Duodenal mucosa (tissue), 2 donors: ENCODE data around the gene DOCK3.
A peak's percentile ranks its signal among the peaks of the same experiment; 100 is the strongest.
"Not testable (repeated sequence)": the region's sequence is repeated elsewhere in the genome, so short reads cannot be mapped to it uniquely, and the experiment has no call there.

ENCODE experiments used
- H3K27ac ChIP-seq: one replicate; pipeline ENCODE4 v1.7.0; 2013; ENCODE audit warnings: low read depth, low read length
- H3K27me3 ChIP-seq, 2 donors: one replicate each; pipeline ENCODE4 v1.7.0; 2013; ENCODE audit warnings: low read length in 2 of 2, control low read depth in 1 of 2; ENCODE audit not compliant: insufficient read depth in 2 of 2, control insufficient read depth in 1 of 2
- H3K36me3 ChIP-seq, 2 donors: one replicate each; pipeline ENCODE4 v1.7.0; 2013; ENCODE audit warnings: low read length in 2 of 2, control low read depth in 1 of 2; ENCODE audit not compliant: insufficient read depth in 2 of 2, control insufficient read depth in 1 of 2
- H3K4me1 ChIP-seq, 2 donors: one replicate each; pipeline ENCODE4 v1.7.0; 2013; ENCODE audit warnings: low read length in 2 of 2, control low read depth in 1 of 2; ENCODE audit not compliant: insufficient read depth in 2 of 2, control insufficient read depth in 1 of 2
- H3K4me3 ChIP-seq, 2 donors: one replicate each; pipeline ENCODE4 v1.7.0; 2013; ENCODE audit warnings: low read length in 2 of 2, low read depth in 1 of 2
- H3K9ac ChIP-seq, 2 donors: one replicate each; pipeline ENCODE4 v1.7.0; 2013; ENCODE audit warnings: low read length in 2 of 2, low read depth in 1 of 2
- H3K9me3 ChIP-seq, 2 donors: one replicate each; pipeline ENCODE4 v1.7.0; 2013; ENCODE audit warnings: low read length in 2 of 2, control low read depth in 1 of 2; ENCODE audit not compliant: control insufficient read depth in 1 of 2

DOCK3 gene

DNA sequence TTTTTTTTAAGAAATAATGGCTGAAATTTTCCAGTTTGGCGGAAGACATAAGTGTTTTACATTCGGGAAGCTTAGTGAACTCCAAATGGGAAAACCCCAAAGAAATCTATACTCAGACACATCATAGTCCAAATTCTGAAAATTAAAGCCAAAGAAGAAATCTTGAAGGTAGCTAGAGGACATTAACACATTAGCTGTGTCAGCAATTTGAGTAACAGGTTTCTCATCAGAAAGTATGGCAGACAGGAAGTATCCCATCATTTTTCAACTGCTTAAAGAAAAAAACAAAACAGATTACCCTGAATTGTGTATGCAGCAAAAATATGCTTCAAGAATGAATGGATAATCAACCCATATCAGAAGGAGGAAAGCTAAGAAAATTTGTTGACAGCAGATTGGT, 261.7 kb downstream of the DOCK3 start:
- H3K36me3 ChIP-seq: no peaks in the 10 kb centered on the region
- no peak overlapping the region for H3K9ac ChIP-seq
- no peak overlapping the region for H3K27ac ChIP-seq
- H3K9me3 ChIP-seq: no peaks in the 10 kb centered on the region
- H3K4me1 ChIP-seq: no peaks in the 10 kb centered on the region
- no peak overlapping the region for H3K4me3 ChIP-seq
- H3K27me3 ChIP-seq: no peaks in the 10 kb centered on the region

DNA sequence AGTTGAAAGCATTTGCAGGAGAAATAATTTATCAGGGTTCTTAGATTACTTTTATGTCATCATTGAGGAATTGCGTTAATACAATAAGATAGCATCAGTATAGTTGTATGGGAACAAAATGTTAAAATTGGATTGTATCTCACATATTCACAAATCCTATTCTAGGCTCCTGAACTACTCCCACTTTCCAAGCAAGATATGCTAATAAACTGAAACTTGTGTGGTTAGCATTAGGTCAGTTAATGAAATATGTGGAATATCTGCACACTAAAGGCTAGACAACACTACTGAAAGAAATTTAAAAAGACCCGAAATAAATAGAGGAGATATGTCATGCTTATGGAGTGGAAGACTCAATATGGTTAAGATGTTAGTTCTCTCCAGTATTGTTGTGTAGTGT, 272.7 kb downstream of the DOCK3 start:
- H3K4me3 ChIP-seq: no peak overlapping the region
- no peaks in the 10 kb centered on the region for H3K36me3 ChIP-seq
- no peaks in the 10 kb centered on the region for H3K27me3 ChIP-seq
- peaks cover 3 to 6% of the 10 kb centered on the region in 2 donors for H3K4me1 ChIP-seq
- H3K9ac ChIP-seq: no peak overlapping the region
- no peaks in the 10 kb centered on the region for H3K9me3 ChIP-seq
- no peak overlapping the region for H3K27ac ChIP-seq

DNA sequence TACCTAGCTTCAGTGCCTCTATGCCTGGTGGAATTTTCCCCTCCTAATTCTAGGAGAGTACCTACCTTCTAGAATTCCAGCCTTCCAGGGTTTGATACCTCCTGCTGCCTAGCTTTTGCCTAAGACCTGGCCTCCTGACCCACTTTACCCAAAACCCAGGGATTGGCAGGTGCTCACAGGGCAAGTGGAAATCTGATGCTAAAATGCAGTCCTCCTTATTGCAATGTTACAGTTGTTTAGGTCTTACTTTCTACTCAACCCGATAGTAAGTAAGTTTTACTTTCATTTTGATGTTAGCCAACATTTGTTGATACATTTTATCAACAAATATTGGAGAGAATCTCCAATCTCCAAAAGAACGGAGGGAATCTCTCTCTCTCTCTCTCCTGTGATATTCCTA, 275.9 kb downstream of the DOCK3 start:
- no peaks in the 10 kb centered on the region for H3K9me3 ChIP-seq
- H3K27ac ChIP-seq: no peak overlapping the region
- no peaks in the 10 kb centered on the region for H3K36me3 ChIP-seq
- H3K4me3 ChIP-seq: peak overlapping the region; percentile 48 to 60
- H3K4me1 ChIP-seq: peaks cover 3 to 6% of the 10 kb centered on the region in 2 donors
- peak overlapping the region in 1 of 2 donors; percentile 35 for H3K9ac ChIP-seq
- H3K27me3 ChIP-seq: no peaks in the 10 kb centered on the region

DNA sequence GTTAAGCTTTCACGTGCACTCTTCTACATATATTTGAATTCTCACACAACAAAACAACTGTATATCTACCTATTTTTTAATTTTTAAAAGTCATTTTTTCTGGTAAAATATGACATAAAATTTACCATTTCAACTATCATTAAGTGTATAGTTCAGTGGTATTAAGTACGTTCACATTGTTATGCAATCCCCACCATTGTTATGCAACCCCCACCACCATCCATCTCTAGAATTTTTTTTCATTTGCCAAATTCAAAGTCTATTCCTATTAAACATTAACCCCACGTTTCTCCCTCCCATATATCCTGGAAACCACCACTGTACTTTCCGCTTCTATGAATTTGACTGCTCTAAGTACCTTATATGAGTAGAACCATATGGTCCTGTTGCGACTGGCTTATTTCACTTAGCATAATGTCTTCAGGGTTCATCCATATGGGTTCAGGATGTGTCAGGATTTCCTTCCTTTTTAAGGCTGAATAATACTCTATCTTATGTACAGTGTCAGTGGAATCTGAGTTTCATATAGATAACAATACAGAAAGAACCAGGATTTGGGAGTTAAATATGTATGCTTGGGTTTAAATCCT, 279.2 kb downstream of the DOCK3 start:
- H3K9me3 ChIP-seq: no peaks in the 10 kb centered on the region
- H3K4me3 ChIP-seq: no peak overlapping the region
- H3K9ac ChIP-seq: no peak overlapping the region
- peaks cover 3 to 6% of the 10 kb centered on the region in 2 donors for H3K4me1 ChIP-seq
- no peak overlapping the region for H3K27ac ChIP-seq
- H3K27me3 ChIP-seq: no peaks in the 10 kb centered on the region
- no peaks in the 10 kb centered on the region for H3K36me3 ChIP-seq

DNA sequence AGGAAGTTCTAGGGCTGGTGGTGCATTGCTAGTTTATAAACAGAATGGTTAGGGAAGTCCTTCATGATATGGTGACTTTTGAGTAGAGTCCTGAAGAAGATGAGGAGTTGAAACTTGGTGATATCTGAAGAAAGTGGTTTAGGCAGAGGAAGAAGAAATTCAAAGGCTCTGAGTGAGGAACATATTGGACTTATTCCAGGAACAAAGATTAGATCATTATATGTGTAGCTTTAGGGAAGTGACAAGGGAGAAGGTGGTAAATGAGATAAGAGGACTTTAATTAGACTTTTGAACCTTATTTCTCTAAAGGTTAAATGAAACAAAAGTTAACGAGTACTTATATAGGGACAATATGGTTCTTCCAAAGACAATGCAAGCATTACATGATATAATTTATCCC, 286.7 kb downstream of the DOCK3 start:
- no peaks in the 10 kb centered on the region for H3K9me3 ChIP-seq
- H3K27me3 ChIP-seq: peaks cover 0 to 5% of the 10 kb centered on the region in 2 donors
- no peaks in the 10 kb centered on the region for H3K36me3 ChIP-seq
- H3K9ac ChIP-seq: no peak overlapping the region
- H3K4me3 ChIP-seq: no peak overlapping the region
- no peak overlapping the region for H3K27ac ChIP-seq
- H3K4me1 ChIP-seq: no peaks in the 10 kb centered on the region

DNA sequence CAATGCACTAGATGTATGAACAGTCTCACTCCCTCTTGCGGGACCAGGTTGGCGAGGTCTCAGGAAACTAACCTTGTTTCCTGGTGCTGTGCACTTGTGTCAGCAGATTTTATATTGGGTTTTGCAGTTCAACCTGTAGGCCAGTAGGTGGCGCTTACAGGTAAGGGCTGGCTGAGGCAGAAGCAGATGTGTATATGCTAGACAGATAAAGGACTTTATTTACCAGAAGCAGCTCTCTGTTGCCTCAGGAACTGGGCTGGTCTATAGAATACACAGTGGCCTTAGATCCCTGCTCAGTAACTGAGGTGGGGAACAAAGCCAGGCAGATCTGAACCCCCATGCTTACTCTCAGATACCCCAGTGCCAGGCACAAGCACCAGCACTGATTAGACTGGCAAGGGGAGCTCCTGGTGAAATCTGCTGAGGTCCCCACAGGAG, 296.8 kb downstream of the DOCK3 start:
- no peaks in the 10 kb centered on the region for H3K4me1 ChIP-seq
- no peaks in the 10 kb centered on the region for H3K36me3 ChIP-seq
- no peaks in the 10 kb centered on the region for H3K27me3 ChIP-seq
- H3K27ac ChIP-seq: no peak overlapping the region
- H3K9me3 ChIP-seq: peaks cover 0 to 7% of the 10 kb centered on the region in 2 donors
- no peak overlapping the region for H3K4me3 ChIP-seq
- no peak overlapping the region for H3K9ac ChIP-seq

DNA sequence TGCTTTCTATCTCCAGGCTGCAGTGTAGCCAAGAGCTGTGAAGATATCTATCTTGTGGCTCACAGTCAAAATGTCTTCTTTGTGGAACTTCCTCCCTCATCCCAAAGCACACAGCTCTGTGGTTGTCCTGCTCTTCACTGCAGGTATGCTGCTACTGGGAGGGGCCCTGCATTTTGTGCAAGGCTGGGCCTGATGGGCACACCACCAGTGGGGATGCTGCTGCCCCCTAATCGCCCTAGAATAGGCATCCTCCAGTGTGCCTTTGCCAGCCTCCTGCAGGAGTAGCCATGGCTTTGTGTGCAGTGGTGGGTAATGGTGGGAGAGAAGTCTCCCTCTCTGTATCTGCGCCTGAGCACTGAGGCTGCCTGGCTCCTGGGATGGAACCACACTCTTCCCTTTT, 297.3 kb downstream of the DOCK3 start:
- Histone ChIP-seq H3K27ac (no peak overlapping the region), H3K27me3 (no peaks in the 10 kb centered on the region), H3K4me3 (no peak overlapping the region), H3K9me3 (peaks cover 0 to 7% of the 10 kb centered on the region in 2 donors), H3K9ac (no peak overlapping the region), H3K4me1 (no peaks in the 10 kb centered on the region), H3K36me3 (no peaks in the 10 kb centered on the region)

DNA sequence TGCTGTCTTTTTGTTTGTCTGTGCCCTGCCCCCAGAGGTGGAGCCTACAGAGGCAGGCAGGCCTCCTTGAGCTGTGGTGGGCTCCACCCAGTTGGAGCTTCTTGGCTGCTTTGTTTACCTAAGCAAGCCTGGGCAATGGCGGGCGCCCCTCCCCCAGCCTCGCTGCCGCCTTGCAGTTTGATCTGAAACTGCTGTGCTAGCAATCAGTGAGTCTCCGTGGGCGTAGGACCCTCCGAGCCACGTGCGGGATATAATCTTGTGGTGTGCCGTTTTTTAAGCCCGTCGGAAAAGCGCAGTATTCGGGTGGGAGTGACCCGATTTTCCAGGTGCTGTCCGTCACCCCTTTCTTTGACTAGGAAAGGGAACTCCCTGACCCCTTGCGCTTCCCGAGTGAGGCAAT, 303.9 kb downstream of the DOCK3 start:
- H3K27ac ChIP-seq, H3K4me3 ChIP-seq, H3K9ac ChIP-seq: not testable (repeated sequence)

DNA sequence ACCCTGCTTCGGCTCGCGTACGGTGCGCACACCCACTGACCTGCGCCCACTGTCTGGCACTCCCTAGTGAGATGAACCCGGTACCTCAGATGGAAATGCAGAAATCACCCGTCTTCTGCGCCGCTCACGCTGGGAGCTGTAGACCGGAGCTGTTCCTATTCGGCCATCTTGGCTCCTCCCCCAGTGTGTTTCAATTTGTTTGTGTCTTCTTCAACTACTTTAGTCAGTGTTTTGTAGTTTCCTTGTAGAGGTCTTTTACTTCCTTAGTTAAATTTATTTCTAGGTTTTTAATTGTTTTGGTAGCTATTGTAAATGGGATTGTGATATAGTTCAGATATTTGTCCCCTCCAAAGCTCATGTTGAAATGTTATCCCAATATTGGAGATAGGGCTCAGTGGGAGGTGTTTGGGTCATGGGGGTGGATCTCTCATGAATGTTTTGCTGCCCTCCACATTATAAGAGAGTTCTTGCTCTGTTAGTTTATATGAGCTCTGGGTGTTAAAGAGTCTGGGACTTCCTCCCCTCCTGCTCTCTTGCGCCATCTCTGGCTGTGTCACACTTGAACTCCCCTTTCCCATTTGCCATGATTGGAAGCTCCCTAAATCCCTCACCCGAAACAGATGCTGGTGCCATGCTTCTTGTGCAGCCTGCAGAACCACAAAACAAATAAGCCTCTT, 304.4 kb downstream of the DOCK3 start:
- H3K9me3 ChIP-seq: no peaks in the 10 kb centered on the region
- peaks cover 0 to 5% of the 10 kb centered on the region in 2 donors for H3K27me3 ChIP-seq
- no peaks in the 10 kb centered on the region for H3K4me1 ChIP-seq
- H3K4me3 ChIP-seq: no peak overlapping the region
- H3K36me3 ChIP-seq: no peaks in the 10 kb centered on the region
- H3K27ac ChIP-seq: no peak overlapping the region
- H3K9ac ChIP-seq: no peak overlapping the region

More for the DNA sequence above, 303.9 kb downstream of the DOCK3 start:
- not testable (repeated sequence) for H3K36me3 ChIP-seq, H3K27me3 ChIP-seq, H3K4me1 ChIP-seq, H3K9me3 ChIP-seq

DNA sequence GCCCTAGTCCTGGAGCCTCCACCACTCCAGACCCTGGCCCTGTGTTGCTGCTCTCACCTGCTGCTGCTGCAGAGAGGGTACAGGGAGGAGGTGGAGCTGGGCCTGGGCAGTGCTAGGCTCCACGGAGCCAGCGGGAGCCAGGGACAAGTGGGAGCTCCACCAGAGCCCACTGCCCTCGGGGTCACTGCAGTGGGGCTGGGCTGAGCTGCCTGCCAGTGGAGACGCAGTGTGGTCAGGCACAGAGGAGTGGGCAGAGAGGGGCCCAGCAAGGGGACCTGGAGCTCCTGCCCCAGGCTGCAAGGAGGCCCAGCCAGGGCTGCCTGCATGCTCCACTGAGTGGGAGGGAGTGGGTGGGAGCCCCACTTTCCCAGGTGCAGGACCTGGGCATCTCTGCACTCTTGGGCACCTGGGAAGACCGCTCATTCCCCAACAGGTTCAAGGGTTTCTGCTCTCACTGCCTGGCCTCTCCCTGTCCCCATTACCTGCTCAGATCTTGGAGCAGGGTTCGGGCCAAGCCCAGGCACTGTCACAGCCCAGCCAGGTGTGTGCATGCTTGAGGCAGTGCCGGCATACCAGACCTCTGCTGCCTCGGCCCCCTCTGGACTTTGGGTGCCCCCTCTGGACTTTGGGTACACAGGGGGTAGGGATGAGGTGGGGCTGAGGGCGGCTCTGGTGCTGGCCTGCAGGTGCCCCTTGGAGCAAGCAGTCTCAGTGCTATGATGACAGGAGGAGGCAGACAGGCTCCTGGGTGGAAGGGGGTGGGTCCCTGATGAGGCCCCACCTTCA, 308.0 kb downstream of the DOCK3 start:
- Histone ChIP-seq H3K4me1 (peaks cover 0 to 7% of the 10 kb centered on the region in 2 donors), H3K9me3 (no peaks in the 10 kb centered on the region), H3K27me3 (peaks cover 0 to 5% of the 10 kb centered on the region in 2 donors), H3K27ac (no peak overlapping the region), H3K9ac (no peak overlapping the region), H3K4me3 (no peak overlapping the region), H3K36me3 (no peaks in the 10 kb centered on the region)
